ENCODE data around the gene USP36. TPM values are rescaled to one million over a fixed set of nuclear protein-coding genes. Genes with fewer than 3 reads are reported as not detected.

Gene USP36
- total RNA-seq, 1 experiment from 2014 or later = 74.0 TPM

DNA sequence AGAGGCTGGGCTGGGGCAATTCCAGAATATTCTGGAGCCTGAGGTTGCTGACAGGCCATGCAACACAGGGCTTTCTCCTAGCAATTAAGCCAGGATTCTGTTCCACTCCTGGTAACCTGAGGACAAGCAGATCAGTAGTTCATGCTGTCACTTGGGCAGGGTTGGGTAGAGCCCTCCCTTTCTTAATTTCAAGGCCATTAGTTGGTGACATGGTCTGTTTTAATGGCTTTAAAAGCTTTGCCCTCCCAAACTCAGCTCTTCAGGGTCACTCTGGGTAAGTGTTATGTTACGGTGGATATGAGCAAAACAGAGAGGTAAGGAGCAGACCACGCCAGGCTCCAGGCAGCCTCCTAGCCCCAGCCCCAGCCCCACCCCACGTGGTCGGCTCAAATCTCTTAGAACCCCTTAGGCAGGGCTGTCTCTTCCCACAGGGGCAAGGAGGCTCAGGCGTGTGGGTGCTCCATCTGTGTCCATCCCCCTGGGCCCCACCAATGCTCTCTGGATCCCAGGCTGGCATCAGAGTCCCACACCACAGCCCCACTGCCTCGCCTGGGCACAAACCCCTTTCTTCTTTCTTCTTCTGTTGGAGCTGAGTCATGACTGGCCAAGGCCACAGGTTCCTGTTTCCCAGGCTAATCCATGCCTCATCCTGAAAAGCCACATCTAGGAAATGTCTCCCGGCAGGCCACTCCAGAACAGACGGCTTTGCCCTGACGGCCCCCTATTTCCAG is 34.9 kb upstream of the USP36 start (continued):
- TF ChIP-seq ARID4B (CRISPR knock-in tag; IDR thresholded peaks at IDR 0.05; ENCODE audit: borderline replicate concordance) (no peak), RELA (CRISPR knock-in tag; IDR thresholded peaks at IDR 0.05; ENCODE audit: borderline replicate concordance) (no peak), TEAD4 (CRISPR knock-in tag; IDR thresholded peaks at IDR 0.05) (no peak), GABPB1 (CRISPR knock-in tag; IDR thresholded peaks at IDR 0.05) (no peak), ZNF263 (CRISPR knock-in tag; IDR thresholded peaks at IDR 0.05; ENCODE audit: low read depth) (no peak), PRRX2 (CRISPR knock-in tag; IDR thresholded peaks at IDR 0.05) (no peak)
- TF ChIP-seq, protein P1, sequence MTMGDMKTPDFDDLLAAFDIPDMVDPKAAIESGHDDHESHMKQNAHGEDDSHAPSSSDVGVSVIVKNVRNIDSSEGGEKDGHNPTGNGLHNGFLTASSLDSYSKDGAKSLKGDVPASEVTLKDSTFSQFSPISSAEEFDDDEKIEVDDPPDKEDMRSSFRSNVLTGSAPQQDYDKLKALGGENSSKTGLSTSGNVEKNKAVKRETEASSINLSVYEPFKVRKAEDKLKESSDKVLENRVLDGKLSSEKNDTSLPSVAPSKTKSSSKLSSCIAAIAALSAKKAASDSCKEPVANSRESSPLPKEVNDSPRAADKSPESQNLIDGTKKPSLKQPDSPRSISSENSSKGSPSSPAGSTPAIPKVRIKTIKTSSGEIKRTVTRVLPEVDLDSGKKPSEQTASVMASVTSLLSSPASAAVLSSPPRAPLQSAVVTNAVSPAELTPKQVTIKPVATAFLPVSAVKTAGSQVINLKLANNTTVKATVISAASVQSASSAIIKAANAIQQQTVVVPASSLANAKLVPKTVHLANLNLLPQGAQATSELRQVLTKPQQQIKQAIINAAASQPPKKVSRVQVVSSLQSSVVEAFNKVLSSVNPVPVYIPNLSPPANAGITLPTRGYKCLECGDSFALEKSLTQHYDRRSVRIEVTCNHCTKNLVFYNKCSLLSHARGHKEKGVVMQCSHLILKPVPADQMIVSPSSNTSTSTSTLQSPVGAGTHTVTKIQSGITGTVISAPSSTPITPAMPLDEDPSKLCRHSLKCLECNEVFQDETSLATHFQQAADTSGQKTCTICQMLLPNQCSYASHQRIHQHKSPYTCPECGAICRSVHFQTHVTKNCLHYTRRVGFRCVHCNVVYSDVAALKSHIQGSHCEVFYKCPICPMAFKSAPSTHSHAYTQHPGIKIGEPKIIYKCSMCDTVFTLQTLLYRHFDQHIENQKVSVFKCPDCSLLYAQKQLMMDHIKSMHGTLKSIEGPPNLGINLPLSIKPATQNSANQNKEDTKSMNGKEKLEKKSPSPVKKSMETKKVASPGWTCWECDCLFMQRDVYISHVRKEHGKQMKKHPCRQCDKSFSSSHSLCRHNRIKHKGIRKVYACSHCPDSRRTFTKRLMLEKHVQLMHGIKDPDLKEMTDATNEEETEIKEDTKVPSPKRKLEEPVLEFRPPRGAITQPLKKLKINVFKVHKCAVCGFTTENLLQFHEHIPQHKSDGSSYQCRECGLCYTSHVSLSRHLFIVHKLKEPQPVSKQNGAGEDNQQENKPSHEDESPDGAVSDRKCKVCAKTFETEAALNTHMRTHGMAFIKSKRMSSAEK (CRISPR knock-in tag; IDR thresholded peaks at IDR 0.05; ENCODE audit: borderline replicate concordance) = no peak
- TF ChIP-seq, protein P2, sequence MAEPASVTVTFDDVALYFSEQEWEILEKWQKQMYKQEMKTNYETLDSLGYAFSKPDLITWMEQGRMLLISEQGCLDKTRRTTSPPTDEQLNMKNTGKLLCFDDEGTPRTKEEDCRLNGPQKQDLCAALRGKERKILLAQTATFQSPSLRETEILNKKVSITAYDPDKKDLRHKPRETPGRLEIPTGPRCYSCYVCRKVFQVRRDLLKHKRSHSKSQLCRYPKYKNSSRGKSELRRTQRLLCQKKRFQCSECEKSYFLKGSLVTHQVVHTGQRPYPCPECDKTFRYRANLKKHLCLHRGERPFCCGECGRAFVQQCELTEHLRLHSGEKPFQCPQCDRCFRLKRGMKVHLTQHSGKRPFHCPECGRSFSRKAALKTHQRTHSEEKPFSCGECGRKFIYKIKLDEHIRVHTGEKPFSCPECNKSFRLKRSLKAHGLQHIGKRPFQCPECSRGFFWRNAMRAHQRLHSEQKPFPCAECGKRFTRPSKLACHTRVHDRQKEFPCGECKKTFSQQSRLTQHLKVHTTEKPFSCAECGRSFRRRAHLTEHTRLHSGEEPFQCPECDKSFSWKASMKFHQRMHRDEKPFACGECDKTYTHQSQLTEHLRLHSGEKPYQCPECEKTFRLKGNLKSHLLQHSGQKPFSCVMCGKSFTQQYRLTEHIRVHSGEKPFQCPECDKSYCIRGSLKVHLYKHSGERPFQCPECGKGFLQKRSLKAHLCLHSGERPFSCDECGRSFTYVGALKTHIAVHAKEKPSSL (CRISPR knock-in tag; conservative IDR thresholded peaks at IDR 0.05) = no peak

DNA sequence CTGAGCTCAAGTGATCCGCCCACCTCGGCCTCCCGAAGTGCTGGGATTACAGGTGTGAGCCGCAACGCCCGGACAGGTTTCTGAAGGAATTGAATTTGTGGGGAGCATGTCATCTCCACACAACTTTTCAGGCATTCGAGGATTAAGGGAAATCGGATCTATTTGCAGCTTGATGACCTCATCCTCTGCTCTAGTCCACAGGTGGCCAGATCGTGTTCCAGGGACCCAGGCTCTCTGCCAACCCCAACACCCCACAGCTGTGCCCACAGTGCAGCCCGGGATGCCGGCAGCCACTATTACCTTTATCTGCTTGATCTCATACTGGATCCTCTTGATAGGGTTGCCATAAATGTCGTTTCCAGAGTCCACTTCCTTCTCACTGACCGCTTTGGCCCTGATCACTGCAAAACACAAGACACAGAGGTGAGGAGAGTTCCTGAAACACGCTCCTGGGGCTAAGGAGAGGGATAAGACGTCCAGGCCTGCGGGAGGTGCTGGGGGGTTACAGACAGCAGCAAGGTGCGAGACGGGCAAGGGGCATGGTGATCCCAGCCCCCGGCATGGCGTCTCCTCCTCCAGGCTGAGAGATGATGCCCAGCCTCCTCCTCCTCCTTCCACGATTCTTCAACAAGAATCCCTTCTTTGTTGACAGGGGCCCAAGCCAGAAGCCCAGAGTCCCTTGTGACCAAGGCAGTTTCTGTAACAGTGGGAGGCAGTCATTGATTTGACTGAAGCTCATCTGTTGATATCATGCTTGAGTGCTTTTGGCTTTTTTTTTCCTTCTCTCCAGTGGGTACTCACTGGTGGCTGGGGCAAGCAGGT is 33.1 kb upstream of the USP36 start:
- no peaks in the 10 kb centered on the region for H3K27me3 Mint-ChIP-seq (ENCODE audit: low read depth)
- no peak for TF ChIP-seq RORB (CRISPR knock-in tag; IDR thresholded peaks at IDR 0.05)
- H3K9me3 Mint-ChIP-seq = no peaks in the 10 kb centered on the region
- peaks cover under 1% of the 10 kb centered on the region for H3K4me1 Mint-ChIP-seq
- no peak for DNase-seq (ENCODE audit: low spot score)
- H3K36me3 Mint-ChIP-seq = peaks cover 14% of the 10 kb centered on the region
- no peak for ATAC-seq
- CTCF ChIA-PET = interaction anchor here (0.7 to 1.4 kb wide), 5 partner anchors 8 to 272 kb away, joined by 3 to 8 read pairs (median 5); no protein-coding TSS in a partner anchor
- H3K27ac Mint-ChIP-seq = no peak overlapping the region; the same call in 1 of the 2 replicates
- H3K4me3 Mint-ChIP-seq = no peak overlapping the region
- POLR2A ChIA-PET = interaction anchor here (0.6 kb wide), 1 partner anchor 28 kb away, joined by 4 read pairs; no protein-coding TSS in a partner anchor

GRCh38 chr17:78872486-78872885 is 31.9 kb upstream of the USP36 start:
- CTCF ChIA-PET = interaction anchor here (1.1 kb wide), 1 partner anchor 99 kb away, joined by 4 read pairs; no protein-coding TSS in a partner anchor
- H3K27me3 Mint-ChIP-seq (ENCODE audit: low read depth) = no peaks in the 10 kb centered on the region
- ATAC-seq (no peak), DNase-seq (ENCODE audit: low spot score) (no peak)
- no peaks in the 10 kb centered on the region for H3K4me1 Mint-ChIP-seq
- POLR2A ChIA-PET = no interaction called here
- H3K9me3 Mint-ChIP-seq = no peaks in the 10 kb centered on the region
- H3K27ac Mint-ChIP-seq = no peak overlapping the region
- peaks cover 14% of the 10 kb centered on the region for H3K36me3 Mint-ChIP-seq
- no peak overlapping the region for H3K4me3 Mint-ChIP-seq
- no peak for TF ChIP-seq ZNF219 (CRISPR knock-in tag; IDR thresholded peaks at IDR 0.05; ENCODE audit: borderline replicate concordance)
- TF ChIP-seq, protein P3, sequence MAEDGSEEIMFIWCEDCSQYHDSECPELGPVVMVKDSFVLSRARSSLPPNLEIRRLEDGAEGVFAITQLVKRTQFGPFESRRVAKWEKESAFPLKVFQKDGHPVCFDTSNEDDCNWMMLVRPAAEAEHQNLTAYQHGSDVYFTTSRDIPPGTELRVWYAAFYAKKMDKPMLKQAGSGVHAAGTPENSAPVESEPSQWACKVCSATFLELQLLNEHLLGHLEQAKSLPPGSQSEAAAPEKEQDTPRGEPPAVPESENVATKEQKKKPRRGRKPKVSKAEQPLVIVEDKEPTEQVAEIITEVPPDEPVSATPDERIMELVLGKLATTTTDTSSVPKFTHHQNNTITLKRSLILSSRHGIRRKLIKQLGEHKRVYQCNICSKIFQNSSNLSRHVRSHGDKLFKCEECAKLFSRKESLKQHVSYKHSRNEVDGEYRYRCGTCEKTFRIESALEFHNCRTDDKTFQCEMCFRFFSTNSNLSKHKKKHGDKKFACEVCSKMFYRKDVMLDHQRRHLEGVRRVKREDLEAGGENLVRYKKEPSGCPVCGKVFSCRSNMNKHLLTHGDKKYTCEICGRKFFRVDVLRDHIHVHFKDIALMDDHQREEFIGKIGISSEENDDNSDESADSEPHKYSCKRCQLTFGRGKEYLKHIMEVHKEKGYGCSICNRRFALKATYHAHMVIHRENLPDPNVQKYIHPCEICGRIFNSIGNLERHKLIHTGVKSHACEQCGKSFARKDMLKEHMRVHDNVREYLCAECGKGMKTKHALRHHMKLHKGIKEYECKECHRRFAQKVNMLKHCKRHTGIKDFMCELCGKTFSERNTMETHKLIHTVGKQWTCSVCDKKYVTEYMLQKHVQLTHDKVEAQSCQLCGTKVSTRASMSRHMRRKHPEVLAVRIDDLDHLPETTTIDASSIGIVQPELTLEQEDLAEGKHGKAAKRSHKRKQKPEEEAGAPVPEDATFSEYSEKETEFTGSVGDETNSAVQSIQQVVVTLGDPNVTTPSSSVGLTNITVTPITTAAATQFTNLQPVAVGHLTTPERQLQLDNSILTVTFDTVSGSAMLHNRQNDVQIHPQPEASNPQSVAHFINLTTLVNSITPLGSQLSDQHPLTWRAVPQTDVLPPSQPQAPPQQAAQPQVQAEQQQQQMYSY (CRISPR knock-in tag; IDR thresholded peaks at IDR 0.05) = no peak
- TF ChIP-seq CREB1 (CRISPR knock-in tag; IDR thresholded peaks at IDR 0.05) = no peak
- no peak for TF ChIP-seq KAT7 (CRISPR knock-in tag; IDR thresholded peaks at IDR 0.05; ENCODE audit: borderline replicate concordance)
- TF ChIP-seq, protein P4, sequence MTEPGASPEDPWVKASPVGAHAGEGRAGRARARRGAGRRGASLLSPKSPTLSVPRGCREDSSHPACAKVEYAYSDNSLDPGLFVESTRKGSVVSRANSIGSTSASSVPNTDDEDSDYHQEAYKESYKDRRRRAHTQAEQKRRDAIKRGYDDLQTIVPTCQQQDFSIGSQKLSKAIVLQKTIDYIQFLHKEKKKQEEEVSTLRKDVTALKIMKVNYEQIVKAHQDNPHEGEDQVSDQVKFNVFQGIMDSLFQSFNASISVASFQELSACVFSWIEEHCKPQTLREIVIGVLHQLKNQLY (CRISPR knock-in tag; IDR thresholded peaks at IDR 0.05) = no peak
- TF ChIP-seq TP53 (CRISPR knock-in tag; IDR thresholded peaks at IDR 0.05) = no peak
- TF ChIP-seq TEAD4 (CRISPR knock-in tag; IDR thresholded peaks at IDR 0.05) = no peak
